ENCODE measurements around the gene SPTLC1. TPM values are rescaled to one million over a fixed set of nuclear protein-coding genes. Genes with fewer than 3 reads are reported as not detected.
A peak's percentile ranks its signal among the peaks of the same experiment; 100 is the strongest.

Gene SPTLC1
- polyA plus RNA-seq, 4 donors = 90.7 to 114 (median 105) TPM

GRCh38 chr9:92100237-92100911 is 14.8 kb downstream of the SPTLC1 start:
- DNase-seq (ENCODE audit: low read depth in 4 of 4, low spot score in 3 of 4) = no peak

GRCh38 chr9:92098638-92099037 is 16.6 kb downstream of the SPTLC1 start:
- no peak for DNase-seq (ENCODE audit: low read depth in 4 of 4, low spot score in 3 of 4)

- peak; percentile 74 to 81 (median 77) for DNase-seq (ENCODE audit: low read depth in 4 of 4, low spot score in 3 of 4)
These were observed 17.2 kb downstream of the SPTLC1 start for GRCh38 chr9:92097997-92098482.

GRCh38 chr9:92095236-92095635 is 20.0 kb downstream of the SPTLC1 start:
- no peak for DNase-seq (ENCODE audit: low read depth in 4 of 4, low spot score in 3 of 4)

- no peak for DNase-seq (ENCODE audit: low read depth in 4 of 4, low spot score in 3 of 4)
These were observed 20.6 kb downstream of the SPTLC1 start for GRCh38 chr9:92094655-92095054.

GRCh38 chr9:92077888-92078287 is 37.3 kb downstream of the SPTLC1 start:
- no peak for DNase-seq (ENCODE audit: low read depth in 4 of 4, low spot score in 3 of 4)

GRCh38 chr9:92071634-92072033 is 43.6 kb downstream of the SPTLC1 start:
- DNase-seq (ENCODE audit: low read depth in 4 of 4, low spot score in 3 of 4) = no peak

- peak; percentile 20 to 23 (median 20) for DNase-seq (ENCODE audit: low read depth in 4 of 4, low spot score in 3 of 4)
These were observed 49.0 kb downstream of the SPTLC1 start for GRCh38 chr9:92066168-92066567.

GRCh38 chr9:92064711-92065110 is 50.5 kb downstream of the SPTLC1 start:
- no peak for DNase-seq (ENCODE audit: low read depth in 4 of 4, low spot score in 3 of 4)

GRCh38 chr9:92061184-92061583 is 54.0 kb downstream of the SPTLC1 start:
- DNase-seq (ENCODE audit: low read depth in 4 of 4, low spot score in 3 of 4) = no peak

- DNase-seq (ENCODE audit: low read depth in 4 of 4, low spot score in 3 of 4) = no peak
These were observed 55.6 kb downstream of the SPTLC1 start for GRCh38 chr9:92059661-92060060.

- no peak for DNase-seq (ENCODE audit: low read depth in 4 of 4, low spot score in 3 of 4)
These were observed 56.3 kb downstream of the SPTLC1 start for GRCh38 chr9:92058723-92059444.

GRCh38 chr9:92058026-92058425 is 57.2 kb downstream of the SPTLC1 start:
- no peak for DNase-seq (ENCODE audit: low read depth in 4 of 4, low spot score in 3 of 4)

- DNase-seq (ENCODE audit: low read depth in 4 of 4, low spot score in 3 of 4) = no peak
These were observed 58.0 kb downstream of the SPTLC1 start for GRCh38 chr9:92057226-92057625.

- DNase-seq (ENCODE audit: low read depth in 4 of 4, low spot score in 3 of 4) = no peak
These were observed 59.6 kb downstream of the SPTLC1 start for GRCh38 chr9:92055624-92056023.

GRCh38 chr9:92048924-92049625 is 66.1 kb downstream of the SPTLC1 start:
- no peak for DNase-seq (ENCODE audit: low read depth in 4 of 4, low spot score in 3 of 4)

GRCh38 chr9:92047500-92047899 is 67.7 kb downstream of the SPTLC1 start:
- no peak for DNase-seq (ENCODE audit: low read depth in 4 of 4, low spot score in 3 of 4)

GRCh38 chr9:92046676-92047075 is 68.5 kb downstream of the SPTLC1 start:
- DNase-seq (ENCODE audit: low read depth in 4 of 4, low spot score in 3 of 4) = no peak

GRCh38 chr9:92044936-92045335 is 70.3 kb downstream of the SPTLC1 start:
- no peak for DNase-seq (ENCODE audit: low read depth in 4 of 4, low spot score in 3 of 4)

GRCh38 chr9:92043002-92043401 is 72.2 kb downstream of the SPTLC1 start:
- no peak for DNase-seq (ENCODE audit: low read depth in 4 of 4, low spot score in 3 of 4)

- DNase-seq (ENCODE audit: low read depth in 4 of 4, low spot score in 3 of 4) = no peak
These were observed 73.0 kb downstream of the SPTLC1 start for GRCh38 chr9:92042260-92042659.

Data from right renal pelvis (tissue), 4 donors.